ENCODE data around the gene KRT6C.

Gene KRT6C

GRCh38 chr12:52441320-52441911 is 32.2 kb downstream of the KRT6C start:
- Histone ChIP-seq H4K20me1 (ENCODE audit: insufficient read depth, low read length) (no peaks in the 10 kb centered on the region), H2AFZ (ENCODE audit: low read depth, low read length) (no peak overlapping the region), H3K4me2 (ENCODE audit: low read length) (no peak overlapping the region), H3K9me3 (ENCODE audit: insufficient read depth, low read length) (no peaks in the 10 kb centered on the region), H3K36me3 (replicated peaks; ENCODE audit: low read depth, low read length) (no peaks in the 10 kb centered on the region), H3K4me1 (ENCODE audit: low read length) (peaks cover 9% of the 10 kb centered on the region), H3K27me3 (ENCODE audit: low read depth, low read length) (peaks cover 42% of the 10 kb centered on the region), H3K9ac (ENCODE audit: low read length) (no peak overlapping the region), H3K79me2 (ENCODE audit: low read length) (no peaks in the 10 kb centered on the region), H3K4me3 (ENCODE audit: low read length) (no peak overlapping the region), H3K27ac (ENCODE audit: low read length) (no peak overlapping the region)
- TF ChIP-seq, protein P1, sequence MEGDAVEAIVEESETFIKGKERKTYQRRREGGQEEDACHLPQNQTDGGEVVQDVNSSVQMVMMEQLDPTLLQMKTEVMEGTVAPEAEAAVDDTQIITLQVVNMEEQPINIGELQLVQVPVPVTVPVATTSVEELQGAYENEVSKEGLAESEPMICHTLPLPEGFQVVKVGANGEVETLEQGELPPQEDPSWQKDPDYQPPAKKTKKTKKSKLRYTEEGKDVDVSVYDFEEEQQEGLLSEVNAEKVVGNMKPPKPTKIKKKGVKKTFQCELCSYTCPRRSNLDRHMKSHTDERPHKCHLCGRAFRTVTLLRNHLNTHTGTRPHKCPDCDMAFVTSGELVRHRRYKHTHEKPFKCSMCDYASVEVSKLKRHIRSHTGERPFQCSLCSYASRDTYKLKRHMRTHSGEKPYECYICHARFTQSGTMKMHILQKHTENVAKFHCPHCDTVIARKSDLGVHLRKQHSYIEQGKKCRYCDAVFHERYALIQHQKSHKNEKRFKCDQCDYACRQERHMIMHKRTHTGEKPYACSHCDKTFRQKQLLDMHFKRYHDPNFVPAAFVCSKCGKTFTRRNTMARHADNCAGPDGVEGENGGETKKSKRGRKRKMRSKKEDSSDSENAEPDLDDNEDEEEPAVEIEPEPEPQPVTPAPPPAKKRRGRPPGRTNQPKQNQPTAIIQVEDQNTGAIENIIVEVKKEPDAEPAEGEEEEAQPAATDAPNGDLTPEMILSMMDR (IDR thresholded peaks at IDR 0.05; ENCODE audit: low read depth, low read length), result no peak
- TF ChIP-seq EZH2phosphoT487 (IDR thresholded peaks at IDR 0.05; ENCODE audit: low read depth), result no peak

DNA sequence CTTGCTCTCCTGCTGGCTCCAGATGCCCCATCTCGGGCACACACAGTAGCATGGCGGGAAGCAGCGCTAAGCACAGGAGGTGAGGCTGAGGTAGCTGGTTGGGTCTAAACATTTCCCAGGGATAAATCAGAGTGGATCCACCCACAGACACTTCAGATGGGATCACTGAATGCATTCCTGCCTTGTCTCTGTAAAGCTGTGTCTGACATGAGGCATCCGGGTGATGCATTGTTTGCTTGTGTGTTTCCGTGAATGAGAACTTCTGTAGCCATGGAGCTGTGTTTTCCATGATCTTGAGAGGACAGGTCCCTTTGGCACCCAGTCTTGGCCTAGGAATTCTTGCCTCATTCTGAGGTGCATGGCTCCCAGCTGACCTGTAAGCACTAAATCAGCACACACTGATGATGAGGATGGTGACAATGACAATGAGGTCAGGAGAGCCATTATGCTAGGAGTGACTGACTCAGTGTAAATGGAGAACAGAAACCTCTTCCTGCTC is 32.7 kb downstream of the KRT6C start:
- TF ChIP-seq EZH2phosphoT487 (IDR thresholded peaks at IDR 0.05; ENCODE audit: low read depth), result no peak
- TF ChIP-seq, protein P1 (IDR thresholded peaks at IDR 0.05; ENCODE audit: low read depth, low read length), result no peak
- Histone ChIP-seq H3K36me3 (replicated peaks; ENCODE audit: low read depth, low read length) (no peaks in the 10 kb centered on the region), H3K9me3 (ENCODE audit: insufficient read depth, low read length) (no peaks in the 10 kb centered on the region), H3K79me2 (ENCODE audit: low read length) (no peaks in the 10 kb centered on the region), H3K4me1 (ENCODE audit: low read length) (peaks cover 9% of the 10 kb centered on the region), H3K27ac (ENCODE audit: low read length) (no peak overlapping the region), H3K4me3 (ENCODE audit: low read length) (no peak overlapping the region), H3K9ac (ENCODE audit: low read length) (no peak overlapping the region), H3K27me3 (ENCODE audit: low read depth, low read length) (peaks cover 46% of the 10 kb centered on the region), H3K4me2 (ENCODE audit: low read length) (no peak overlapping the region), H4K20me1 (ENCODE audit: insufficient read depth, low read length) (no peaks in the 10 kb centered on the region), H2AFZ (ENCODE audit: low read depth, low read length) (no peak overlapping the region)

- no peak for TF ChIP-seq EZH2phosphoT487 (IDR thresholded peaks at IDR 0.05; ENCODE audit: low read depth)
- TF ChIP-seq, protein P1 (IDR thresholded peaks at IDR 0.05; ENCODE audit: low read depth, low read length), result no peak
- no peak overlapping the region for H3K27ac ChIP-seq (ENCODE audit: low read length)
Measured at GRCh38 chr12:52439845-52440244, 33.8 kb downstream of the KRT6C start.

GRCh38 chr12:52439420-52439819 is 34.2 kb downstream of the KRT6C start:
- Histone ChIP-seq H3K9me3 (ENCODE audit: insufficient read depth, low read length) (no peaks in the 10 kb centered on the region), H2AFZ (ENCODE audit: low read depth, low read length) (no peak overlapping the region), H3K4me1 (ENCODE audit: low read length) (peaks cover 9% of the 10 kb centered on the region), H3K36me3 (replicated peaks; ENCODE audit: low read depth, low read length) (no peaks in the 10 kb centered on the region), H3K9ac (ENCODE audit: low read length) (no peak overlapping the region), H4K20me1 (ENCODE audit: insufficient read depth, low read length) (no peaks in the 10 kb centered on the region), H3K27me3 (ENCODE audit: low read depth, low read length) (peaks cover 46% of the 10 kb centered on the region), H3K4me3 (ENCODE audit: low read length) (no peak overlapping the region), H3K79me2 (ENCODE audit: low read length) (no peaks in the 10 kb centered on the region), H3K4me2 (ENCODE audit: low read length) (no peak overlapping the region), H3K27ac (ENCODE audit: low read length) (no peak overlapping the region)
- TF ChIP-seq, protein P1 (IDR thresholded peaks at IDR 0.05; ENCODE audit: low read depth, low read length), result no peak
- TF ChIP-seq EZH2phosphoT487 (IDR thresholded peaks at IDR 0.05; ENCODE audit: low read depth), result no peak

More at GRCh38 chr12:52439845-52440244, 33.8 kb downstream of the KRT6C start:
- no peaks in the 10 kb centered on the region for H3K79me2 ChIP-seq (ENCODE audit: low read length)
- H3K9me3 ChIP-seq (ENCODE audit: insufficient read depth, low read length), result no peaks in the 10 kb centered on the region
- H3K4me3 ChIP-seq (ENCODE audit: low read length), result no peak overlapping the region
- H2AFZ ChIP-seq (ENCODE audit: low read depth, low read length), result no peak overlapping the region
- peaks cover 50% of the 10 kb centered on the region for H3K27me3 ChIP-seq (ENCODE audit: low read depth, low read length)
- no peaks in the 10 kb centered on the region for H3K36me3 ChIP-seq (replicated peaks; ENCODE audit: low read depth, low read length)
- H3K4me2 ChIP-seq (ENCODE audit: low read length), result no peak overlapping the region
- H4K20me1 ChIP-seq (ENCODE audit: insufficient read depth, low read length), result no peaks in the 10 kb centered on the region
- H3K4me1 ChIP-seq (ENCODE audit: low read length), result peaks cover 9% of the 10 kb centered on the region
- H3K9ac ChIP-seq (ENCODE audit: low read length), result no peak overlapping the region

All from OCI-LY3 (cell line).